C4-2B (cell line): ENCODE data around the gene TMEM9.

Source experiments
- H3K27ac ChIP-seq: fragments of 450-650 bp; 2 replicates; pipeline ENCODE4 v1.5.1; 2017
- ZFX ChIP-seq: fragments of 450-650 bp; IDR thresholded peaks from 2 replicates; pipeline ENCODE4 v1.6.1; 2017
- TF ChIP-seq, protein P1 (sequence below): fragments of 450-650 bp; conservative IDR thresholded peaks from 2 replicates; pipeline ENCODE4 v1.5.1; 2017; ENCODE audit warnings: mild to moderate bottlenecking

Gene TMEM9

DNA sequence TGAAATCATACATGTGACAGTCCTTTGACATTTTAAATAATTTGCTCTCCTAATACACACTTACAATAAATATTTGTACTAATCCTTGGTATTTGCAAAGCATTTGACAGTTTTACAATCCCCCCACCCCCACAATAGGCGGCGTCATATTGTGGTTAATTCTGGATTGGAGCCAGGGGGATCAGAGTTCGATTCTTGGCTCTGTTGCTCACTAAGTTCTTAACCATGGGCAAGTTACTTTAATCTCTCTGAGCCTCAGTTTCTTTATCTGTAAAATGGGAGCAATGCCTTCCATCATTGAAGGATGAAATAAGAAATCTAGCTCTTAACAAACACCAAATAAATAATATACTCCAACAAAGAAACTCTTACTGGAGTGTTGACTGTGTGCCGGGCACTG, 65.9 kb downstream of the TMEM9 start:
- no peak for TF ChIP-seq ZFX
- TF ChIP-seq, protein P1, sequence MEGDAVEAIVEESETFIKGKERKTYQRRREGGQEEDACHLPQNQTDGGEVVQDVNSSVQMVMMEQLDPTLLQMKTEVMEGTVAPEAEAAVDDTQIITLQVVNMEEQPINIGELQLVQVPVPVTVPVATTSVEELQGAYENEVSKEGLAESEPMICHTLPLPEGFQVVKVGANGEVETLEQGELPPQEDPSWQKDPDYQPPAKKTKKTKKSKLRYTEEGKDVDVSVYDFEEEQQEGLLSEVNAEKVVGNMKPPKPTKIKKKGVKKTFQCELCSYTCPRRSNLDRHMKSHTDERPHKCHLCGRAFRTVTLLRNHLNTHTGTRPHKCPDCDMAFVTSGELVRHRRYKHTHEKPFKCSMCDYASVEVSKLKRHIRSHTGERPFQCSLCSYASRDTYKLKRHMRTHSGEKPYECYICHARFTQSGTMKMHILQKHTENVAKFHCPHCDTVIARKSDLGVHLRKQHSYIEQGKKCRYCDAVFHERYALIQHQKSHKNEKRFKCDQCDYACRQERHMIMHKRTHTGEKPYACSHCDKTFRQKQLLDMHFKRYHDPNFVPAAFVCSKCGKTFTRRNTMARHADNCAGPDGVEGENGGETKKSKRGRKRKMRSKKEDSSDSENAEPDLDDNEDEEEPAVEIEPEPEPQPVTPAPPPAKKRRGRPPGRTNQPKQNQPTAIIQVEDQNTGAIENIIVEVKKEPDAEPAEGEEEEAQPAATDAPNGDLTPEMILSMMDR: no peak
- no peak overlapping the region for H3K27ac ChIP-seq

DNA sequence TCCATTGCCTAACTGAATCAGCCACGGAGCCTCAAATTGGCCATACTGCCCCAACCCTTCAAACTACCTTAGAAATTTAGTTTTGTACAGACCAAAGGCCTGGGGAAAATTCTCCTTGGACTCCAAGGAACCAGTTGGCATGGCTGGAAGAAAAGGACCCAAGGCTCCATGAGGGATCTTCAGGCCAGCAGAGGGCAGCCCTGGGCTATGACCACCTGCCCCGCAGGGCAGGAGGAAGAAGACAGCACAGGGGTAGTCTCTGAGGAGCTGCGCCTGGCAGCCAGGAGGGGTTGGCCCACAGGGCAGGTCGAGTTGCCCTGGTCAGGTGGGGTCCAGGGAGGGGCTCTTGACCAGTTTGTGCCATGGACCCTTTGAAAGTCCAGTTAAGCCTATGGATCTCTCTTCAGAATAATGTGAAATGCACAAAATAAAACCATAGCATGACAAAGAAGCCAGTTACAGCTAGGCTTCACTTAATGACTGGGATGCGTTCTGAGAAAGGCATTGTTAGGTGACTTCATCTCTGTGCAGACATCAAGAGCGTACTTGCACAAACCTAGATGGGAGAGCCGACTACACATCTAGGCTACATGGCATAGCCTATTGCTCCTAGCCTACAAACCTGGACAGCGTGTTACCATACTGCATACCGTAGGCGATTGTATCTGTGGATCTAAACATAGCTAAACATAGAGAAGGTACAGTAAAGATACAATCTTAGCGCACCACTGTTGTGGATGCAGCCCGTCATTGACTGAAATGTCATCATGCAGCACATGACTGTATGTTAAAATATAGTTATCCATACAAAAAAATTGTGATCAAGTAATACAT, 68.2 kb downstream of the TMEM9 start:
- no peak overlapping the region for H3K27ac ChIP-seq
- TF ChIP-seq ZFX: no peak
- TF ChIP-seq, protein P1: peak; percentile 81
